HepG2 (cell line): ENCODE measurements around the gene FOXK2. TPM values are rescaled to one million over a fixed set of nuclear protein-coding genes. Genes with fewer than 3 reads are reported as not detected.

ENCODE experiments used
- AHDC1 ChIP-seq: sonication (generic); formaldehyde crosslinking; IDR thresholded peaks from 2 replicates; pipeline ENCODE4 v1.5.1; 2020; ENCODE audit warnings: mild to moderate bottlenecking, missing genetic modification reagents, borderline replicate concordance
- ATF7 ChIP-seq, 2 experiments: fragments of 450-650 bp in 1 of 2; sonication (generic) in 1 of 2; formaldehyde crosslinking in 1 of 2; IDR thresholded peaks; 2 replicates each; pipeline versions ENCODE4 v1.4.0 to v1.6.1; 2016 to 2020; ENCODE audit warnings: antibody characterized with exemption in 1 of 2, mild to moderate bottlenecking in 1 of 2, missing genetic modification reagents in 1 of 2
- BRF2 ChIP-seq: sonication (generic); formaldehyde crosslinking; IDR thresholded peaks from 2 replicates; pipeline ENCODE4 v1.8.1; 2022; ENCODE audit warnings: mild to moderate bottlenecking, missing genetic modification reagents
- ETV6 ChIP-seq: sonication (generic); formaldehyde crosslinking; conservative IDR thresholded peaks from 2 replicates; pipeline ENCODE4 v1.4.0; 2020; ENCODE audit warnings: missing genetic modification reagents
- LRRFIP1 ChIP-seq: sonication (generic); formaldehyde crosslinking; conservative IDR thresholded peaks from 2 replicates; pipeline ENCODE4 v1.4.0; 2020; ENCODE audit warnings: missing genetic modification reagents
- MIXL1 ChIP-seq: IDR thresholded peaks from 2 replicates; pipeline ENCODE4 v1.6.1; 2016
- MTF2 ChIP-seq: sonication (generic); formaldehyde crosslinking; IDR thresholded peaks from 2 replicates; pipeline ENCODE4 v1.5.0; 2020; ENCODE audit warnings: missing genetic modification reagents, borderline replicate concordance
- MZF1 ChIP-seq: sonication (generic); formaldehyde crosslinking; IDR thresholded peaks from 2 replicates; pipeline ENCODE4 v1.8.1; 2023; ENCODE audit warnings: mild to moderate bottlenecking, missing genetic modification reagents, borderline replicate concordance
- PAF1 ChIP-seq: IDR thresholded peaks from 2 replicates; pipeline ENCODE4 v1.6.1; 2016; ENCODE audit warnings: missing genetic modification reagents, missing compliant biosample characterization
- PAWR ChIP-seq: sonication (generic); formaldehyde crosslinking; IDR thresholded peaks from 2 replicates; pipeline ENCODE4 v1.4.0; 2020; ENCODE audit warnings: missing genetic modification reagents, mild to moderate bottlenecking, borderline replicate concordance
- RBM39 ChIP-seq: fragments of 200-400 bp; formaldehyde crosslinking; IDR thresholded peaks from one replicate; pipeline ENCODE4 v1.6.1; 2018; ENCODE audit warnings: antibody characterized with exemption, mild to moderate bottlenecking, low read depth, low read length; ENCODE audit not compliant: poor library complexity, severe bottlenecking
- SRSF4 ChIP-seq: fragments of 200-400 bp; formaldehyde crosslinking; IDR thresholded peaks from one replicate; pipeline ENCODE4 v1.6.1; 2018; ENCODE audit warnings: mild to moderate bottlenecking, low read depth, low read length, moderate library complexity; ENCODE audit not compliant: poor library complexity, severe bottlenecking
- TEAD2 ChIP-seq: sonication (generic); formaldehyde crosslinking; IDR thresholded peaks from 2 replicates; pipeline ENCODE4 v1.9.0; 2021; ENCODE audit warnings: missing genetic modification reagents
- TGIF2 ChIP-seq: IDR thresholded peaks from 2 replicates; pipeline ENCODE4 v1.6.1; 2016; ENCODE audit warnings: control low read depth, missing compliant biosample characterization
- ZNF432 ChIP-seq: sonication (generic); formaldehyde crosslinking; IDR thresholded peaks from 2 replicates; pipeline ENCODE4 v1.5.0; 2020; ENCODE audit warnings: missing genetic modification reagents, mild to moderate bottlenecking, borderline replicate concordance
- ZNF460 ChIP-seq: sonication (generic); formaldehyde crosslinking; IDR thresholded peaks from 2 replicates; pipeline ENCODE4 v1.5.1; 2020; ENCODE audit warnings: missing genetic modification reagents, mild to moderate bottlenecking, borderline replicate concordance
- ZNF567 ChIP-seq: sonication (generic); formaldehyde crosslinking; IDR thresholded peaks from 2 replicates; pipeline ENCODE4 v1.8.1; 2023; ENCODE audit warnings: mild to moderate bottlenecking, missing genetic modification reagents, borderline replicate concordance
- polyA plus RNA-seq, 8 experiments: library from polyadenylated mRNA; depleted of rRNA in 3 of 8; stranded (reverse) in 7 of 8; unstranded in 1 of 8; fragments of >200 nt; fragmentation: Illumina TruSeq in 4 of 8; extraction: Trizol in 4 of 8; gene quantifications; 2 replicates each; pipeline versions ENCODE4 v1.2.1 to v1.2.3, GENCODE V29; 2011 to 2016; ENCODE audit warnings: low read depth in 4 of 8, missing spikeins in 1 of 8, mixed read lengths in 1 of 8; ENCODE audit not compliant: insufficient read depth in 1 of 8
- total RNA-seq, 5 experiments: library from RNA; depleted of rRNA; stranded (reverse); fragments of >200 nt; fragmentation: Illumina TruSeq; extraction: Trizol; gene quantifications; 2 replicates each; pipeline ENCODE4 v1.2.3, GENCODE V29; 2016; ENCODE audit warnings: low read depth in 1 of 5
- TF ChIP-seq, protein P1 (sequence below): sonication (generic); formaldehyde crosslinking; IDR thresholded peaks from 2 replicates; pipeline ENCODE4 v1.5.0; 2020; ENCODE audit warnings: missing genetic modification reagents

FOXK2 gene
- total and polyA plus RNA-seq, 2 of the 13 experiments (the other 11 are each of a cell fraction or from before 2014, with no cell fraction given) = 67.1 to 67.2 TPM

DNA sequence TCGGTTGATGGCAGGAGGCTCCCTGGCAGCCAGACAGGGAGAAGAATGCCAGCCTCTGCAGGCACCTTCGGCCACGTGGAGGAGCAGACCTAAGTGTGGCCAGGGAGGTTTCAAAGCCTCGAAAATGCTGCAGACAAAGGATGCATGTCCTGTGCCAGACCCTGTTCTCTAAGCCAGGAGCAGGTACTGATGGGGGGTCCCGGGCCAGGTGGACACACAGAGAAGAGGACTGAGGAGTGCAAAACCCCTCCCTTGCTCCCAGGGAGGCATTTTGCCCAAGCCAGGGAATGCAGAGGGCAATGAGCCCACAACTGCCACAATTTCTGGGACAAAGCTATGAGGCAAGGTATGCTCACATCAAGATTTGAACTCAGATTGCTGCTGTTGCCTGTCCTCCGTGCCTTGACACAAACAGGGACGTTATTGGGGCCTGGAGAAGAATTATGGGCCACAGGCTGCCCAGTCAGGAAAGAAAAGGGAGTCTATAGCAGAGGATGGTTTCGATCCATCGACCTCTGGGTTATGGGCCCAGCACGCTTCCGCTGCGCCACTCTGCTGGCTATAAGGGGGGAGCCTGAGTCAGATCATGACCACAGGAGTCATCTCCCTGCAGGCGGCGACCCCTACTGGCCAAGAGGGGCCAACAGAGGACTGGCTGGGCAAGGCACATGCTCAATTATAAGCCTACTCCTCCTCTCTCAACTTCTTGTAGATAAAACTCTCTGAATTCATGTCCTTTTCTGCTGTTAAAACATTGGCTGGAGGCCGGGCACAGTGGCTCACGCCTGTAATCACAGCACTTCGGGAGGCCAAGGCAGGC lies 25.1 kb upstream of the FOXK2 start (continued):
- TF ChIP-seq ZNF567 (CRISPR knock-in tag) (peak; percentile 96), PAF1 (no peak), ZNF432 (CRISPR knock-in tag) (0 out of 2 replicates have a peak, but pooled peaks have one; percentile 35), LRRFIP1 (CRISPR knock-in tag) (peak; percentile 77; the same call in 1 of the 2 replicates), ATF7 (IDR thresholded peaks at IDR 0.05) (no peak), ATF7 (CRISPR knock-in tag; IDR thresholded peaks at IDR 0.05) (peak; percentile 61; the same call in 1 of the 2 replicates), AHDC1 (CRISPR knock-in tag) (no peak), PAWR (CRISPR knock-in tag) (peak; percentile 56; the same call in 1 of the 2 replicates), ZNF460 (CRISPR knock-in tag) (peak; percentile 68; the same call in 1 of the 2 replicates), TGIF2 (CRISPR knock-in tag) (peak; percentile 91), BRF2 (CRISPR knock-in tag) (peak; percentile 64; the same call in 1 of the 2 replicates), RBM39 (peak; percentile 89), SRSF4 (no peak), TEAD2 (CRISPR knock-in tag) (no peak), MZF1 (CRISPR knock-in tag) (0 out of 2 replicates have a peak, but pooled peaks have one; percentile 40), ETV6 (CRISPR knock-in tag) (no peak; the same call in 1 of the 2 replicates), MTF2 (CRISPR knock-in tag) (0 out of 2 replicates have a peak, but pooled peaks have one; percentile 71), MIXL1 (CRISPR knock-in tag) (peak; percentile 66; the same call in 1 of the 2 replicates)
- TF ChIP-seq, protein P1, sequence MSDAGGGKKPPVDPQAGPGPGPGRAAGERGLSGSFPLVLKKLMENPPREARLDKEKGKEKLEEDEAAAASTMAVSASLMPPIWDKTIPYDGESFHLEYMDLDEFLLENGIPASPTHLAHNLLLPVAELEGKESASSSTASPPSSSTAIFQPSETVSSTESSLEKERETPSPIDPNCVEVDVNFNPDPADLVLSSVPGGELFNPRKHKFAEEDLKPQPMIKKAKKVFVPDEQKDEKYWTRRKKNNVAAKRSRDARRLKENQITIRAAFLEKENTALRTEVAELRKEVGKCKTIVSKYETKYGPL (CRISPR knock-in tag) = no peak
